A549 (cell line): ENCODE data around the gene TTC12.

ENCODE experiments used
- BHLHE40 ChIP-seq: IDR thresholded peaks from 2 replicates; pipeline ENCODE4 v1.6.1; 2012; ENCODE audit warnings: low read depth, low read length, inconsistent platforms
- EP300 ChIP-seq, 2 experiments: fragments of >200 bp; sonication (Bioruptor Twin); formaldehyde crosslinking; IDR thresholded peaks; 2 replicates in 1 of 2; 3 replicates in 1 of 2; pipeline ENCODE4 v1.6.1; 2016 to 2017
- FOSL2 ChIP-seq, 2 experiments: fragments of 450-650 bp in 1 of 2; fragments of >200 bp in 1 of 2; sonication (Bioruptor Twin) in 1 of 2; formaldehyde crosslinking; IDR thresholded peaks; 2 replicates each; pipeline versions ENCODE4 v1.5.0 to v1.6.1; 2016 to 2020; ENCODE audit warnings: mild to moderate bottlenecking in 1 of 2, moderate library complexity in 1 of 2
- JUNB ChIP-seq: fragments of >200 bp; sonication (Bioruptor Twin); formaldehyde crosslinking; IDR thresholded peaks from 2 replicates; pipeline ENCODE4 v1.6.1; 2016
- POLR2A ChIP-seq: IDR thresholded peaks from 2 replicates; pipeline ENCODE4 v1.6.1; 2012; ENCODE audit warnings: mild to moderate bottlenecking, low read length
- RCOR1 ChIP-seq: fragments of 150-350 bp; IDR thresholded peaks from 2 replicates; pipeline ENCODE4 v1.6.1; 2014; ENCODE audit warnings: antibody characterized with exemption, low read length, low read depth
- RFX5 ChIP-seq: fragments of 450-650 bp; IDR thresholded peaks from 2 replicates; pipeline ENCODE4 v1.7.1; 2014; ENCODE audit warnings: antibody characterized with exemption, mild to moderate bottlenecking, moderate library complexity
- ZFP36 ChIP-seq: fragments of 450-650 bp; IDR thresholded peaks from 2 replicates; pipeline ENCODE4 v1.6.1; 2014; ENCODE audit warnings: borderline replicate concordance; ENCODE audit not compliant: partially characterized antibody
- TF ChIP-seq, protein P1 (sequence below): fragments of >200 bp; sonication (Bioruptor Twin); formaldehyde crosslinking; IDR thresholded peaks from 3 replicates; pipeline ENCODE4 v1.5.1; 2016
- TF ChIP-seq, protein P2 (sequence below): fragments of 450-650 bp; IDR thresholded peaks from 2 replicates; pipeline ENCODE4 v1.6.1; 2014; ENCODE audit warnings: antibody characterized with exemption

DNA sequence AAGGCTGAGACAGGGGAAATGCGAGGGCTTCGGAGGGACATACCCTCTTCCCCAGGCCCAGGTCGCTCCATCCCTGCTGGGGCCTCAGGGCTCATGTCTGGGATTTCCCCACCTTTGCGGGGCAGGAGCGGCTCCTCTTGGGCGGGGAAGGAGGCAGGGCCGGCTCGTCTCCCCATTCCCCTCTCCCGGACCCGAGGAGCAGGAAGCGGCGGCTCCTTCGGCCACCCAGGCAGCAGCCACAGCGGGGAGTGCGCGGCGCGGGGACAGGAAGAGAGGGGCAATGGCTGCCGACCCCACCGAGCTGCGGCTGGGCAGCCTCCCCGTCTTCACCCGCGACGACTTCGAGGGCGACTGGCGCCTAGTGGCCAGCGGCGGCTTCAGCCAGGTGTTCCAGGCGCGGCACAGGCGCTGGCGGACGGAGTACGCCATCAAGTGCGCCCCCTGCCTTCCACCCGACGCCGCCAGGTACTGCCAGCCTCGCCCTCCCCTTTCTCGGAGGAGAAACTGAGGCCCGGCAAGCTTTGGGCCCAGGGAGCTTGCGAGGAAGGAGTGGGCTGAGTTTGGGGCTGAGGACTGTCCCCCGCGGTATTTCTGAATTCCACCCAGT lies 73.3 kb downstream of the TTC12 start, which contains the start of gene ANKK1:
- TF ChIP-seq FOSL2 (IDR thresholded peaks at IDR 0.05) (no peak), FOSL2 (CRISPR knock-in tag; IDR thresholded peaks at IDR 0.05) (no peak), BHLHE40 (no peak), EP300 (IDR thresholded peaks at IDR 0.05) (no peak), POLR2A (no peak), RCOR1 (no peak), JUNB (no peak), RFX5 (no peak), ZFP36 (no peak)
- TF ChIP-seq, protein P1, sequence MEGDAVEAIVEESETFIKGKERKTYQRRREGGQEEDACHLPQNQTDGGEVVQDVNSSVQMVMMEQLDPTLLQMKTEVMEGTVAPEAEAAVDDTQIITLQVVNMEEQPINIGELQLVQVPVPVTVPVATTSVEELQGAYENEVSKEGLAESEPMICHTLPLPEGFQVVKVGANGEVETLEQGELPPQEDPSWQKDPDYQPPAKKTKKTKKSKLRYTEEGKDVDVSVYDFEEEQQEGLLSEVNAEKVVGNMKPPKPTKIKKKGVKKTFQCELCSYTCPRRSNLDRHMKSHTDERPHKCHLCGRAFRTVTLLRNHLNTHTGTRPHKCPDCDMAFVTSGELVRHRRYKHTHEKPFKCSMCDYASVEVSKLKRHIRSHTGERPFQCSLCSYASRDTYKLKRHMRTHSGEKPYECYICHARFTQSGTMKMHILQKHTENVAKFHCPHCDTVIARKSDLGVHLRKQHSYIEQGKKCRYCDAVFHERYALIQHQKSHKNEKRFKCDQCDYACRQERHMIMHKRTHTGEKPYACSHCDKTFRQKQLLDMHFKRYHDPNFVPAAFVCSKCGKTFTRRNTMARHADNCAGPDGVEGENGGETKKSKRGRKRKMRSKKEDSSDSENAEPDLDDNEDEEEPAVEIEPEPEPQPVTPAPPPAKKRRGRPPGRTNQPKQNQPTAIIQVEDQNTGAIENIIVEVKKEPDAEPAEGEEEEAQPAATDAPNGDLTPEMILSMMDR: no peak
- TF ChIP-seq, protein P2, sequence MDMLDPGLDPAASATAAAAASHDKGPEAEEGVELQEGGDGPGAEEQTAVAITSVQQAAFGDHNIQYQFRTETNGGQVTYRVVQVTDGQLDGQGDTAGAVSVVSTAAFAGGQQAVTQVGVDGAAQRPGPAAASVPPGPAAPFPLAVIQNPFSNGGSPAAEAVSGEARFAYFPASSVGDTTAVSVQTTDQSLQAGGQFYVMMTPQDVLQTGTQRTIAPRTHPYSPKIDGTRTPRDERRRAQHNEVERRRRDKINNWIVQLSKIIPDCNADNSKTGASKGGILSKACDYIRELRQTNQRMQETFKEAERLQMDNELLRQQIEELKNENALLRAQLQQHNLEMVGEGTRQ: no peak
